ENCODE results near the gene RPS6KB2. TPM values are rescaled to one million over a fixed set of nuclear protein-coding genes. Genes with fewer than 3 reads are reported as not detected.
"Not testable (repeated sequence)": the region's sequence is repeated elsewhere in the genome, so short reads cannot be mapped to it uniquely, and the experiment has no call there.

Gene RPS6KB2
- total RNA-seq, 1 donor from 2014 or later, result 13.1 TPM

GRCh38 chr11:67410984-67411784, 17.1 kb upstream of the RPS6KB2 start:
- DNase-seq, result no peak

- DNase-seq, result no peak
Observed at GRCh38 chr11:67411785-67412152, 16.5 kb upstream of the RPS6KB2 start.

GRCh38 chr11:67412495-67413179, 15.7 kb upstream of the RPS6KB2 start:
- DNase-seq, result no peak

- no peak for DNase-seq
Observed at GRCh38 chr11:67413266-67413849, 14.9 kb upstream of the RPS6KB2 start.

GRCh38 chr11:67415501-67416304, 12.6 kb upstream of the RPS6KB2 start, which contains the start of gene CARNS1:
TSS of gene CARNS1 (plus strand) at chr11:67415678. CDS start at chr11:67416200, 522 bp downstream.
- DNase-seq, result no peak

- DNase-seq, result no peak
Observed at GRCh38 chr11:67416416-67417335, 11.6 kb upstream of the RPS6KB2 start.

GRCh38 chr11:67417425-67417824, 10.9 kb upstream of the RPS6KB2 start:
- no peak for DNase-seq

GRCh38 chr11:67418476-67419281, 9.6 kb upstream of the RPS6KB2 start:
- DNase-seq, result no peak

GRCh38 chr11:67419325-67420049, 8.8 kb upstream of the RPS6KB2 start:
- DNase-seq, result no peak

- no peak for DNase-seq
Observed at GRCh38 chr11:67420147-67420645, 8.1 kb upstream of the RPS6KB2 start.

- peak; percentile 90 for DNase-seq
Observed at GRCh38 chr11:67420646-67421429, 7.5 kb upstream of the RPS6KB2 start.

GRCh38 chr11:67421430-67422031, 6.8 kb upstream of the RPS6KB2 start:
- DNase-seq, result no peak

- DNase-seq, result no peak
Observed at GRCh38 chr11:67422891-67423290, 5.4 kb upstream of the RPS6KB2 start.

GRCh38 chr11:67423466-67423865, 4.8 kb upstream of the RPS6KB2 start:
- DNase-seq, result no peak

GRCh38 chr11:67423891-67424613, 4.2 kb upstream of the RPS6KB2 start:
- DNase-seq, result no peak

- DNase-seq, result not testable (repeated sequence)
Observed at GRCh38 chr11:67427364-67427859, 882 bp upstream of the RPS6KB2 start.

- DNase-seq, result no peak
Observed at GRCh38 chr11:67429038-67429668, 859 bp downstream of the RPS6KB2 start.
